GM21515 (cell line): ENCODE data around the gene P3H4.

Experiments used
- ATAC-seq: cut with Tn5 transposase; IDR thresholded peaks from one replicate; pipeline ENCODE4 v1.9.1; 2021; ENCODE audit not compliant: unreplicated experiment

P3H4 gene

GRCh38 chr17:41822216-41823140 lies 10.7 kb upstream of the P3H4 start:
- ATAC-seq, result no peak

GRCh38 chr17:41821776-41822175 lies 10.0 kb upstream of the P3H4 start:
- ATAC-seq, result no peak

- ATAC-seq, result no peak
These were observed 6.3 kb upstream of the P3H4 start for GRCh38 chr17:41818024-41818423.

- ATAC-seq, result no peak
These were observed 5.0 kb upstream of the P3H4 start for GRCh38 chr17:41816637-41817320.

- ATAC-seq, result no peak
These were observed 2.4 kb upstream of the P3H4 start for GRCh38 chr17:41814195-41814594.

GRCh38 chr17:41813699-41814124 lies 2.0 kb upstream of the P3H4 start:
- ATAC-seq, result no peak

GRCh38 chr17:41813152-41813680 lies 1.5 kb upstream of the P3H4 start:
- ATAC-seq, result no peak

GRCh38 chr17:41812381-41813151 lies 817 bp upstream of the P3H4 start, which contains the start of gene FKBP10:
FKBP10 (plus strand) TSS chr17:41813004; CDS start chr17:41813035, 31 bp downstream.
- ATAC-seq, result no peak

GRCh38 chr17:41810659-41811548 lies 845 bp downstream of the P3H4 start:
- no peak for ATAC-seq

GRCh38 chr17:41806685-41807445 lies 4.9 kb downstream of the P3H4 start:
- no peak for ATAC-seq

GRCh38 chr17:41803049-41804020 lies 8.4 kb downstream of the P3H4 start:
- ATAC-seq, result no peak

GRCh38 chr17:41801374-41802271 lies 10.1 kb downstream of the P3H4 start:
- no peak for ATAC-seq

GRCh38 chr17:41800601-41801373 lies 11.0 kb downstream of the P3H4 start:
- ATAC-seq, result no peak

- ATAC-seq, result no peak
These were observed 12.4 kb downstream of the P3H4 start for GRCh38 chr17:41799366-41799765.

GRCh38 chr17:41797377-41797776 lies 14.4 kb downstream of the P3H4 start:
- ATAC-seq, result no peak

GRCh38 chr17:41796121-41796895 lies 15.4 kb downstream of the P3H4 start:
- ATAC-seq, result no peak
